HEK293 (cell line): ENCODE data around the gene FSCN2.

ENCODE experiments used
- CTCF ChIA-PET: fragments of 350-600 bp; formaldehyde crosslinking; extraction: SDS; loops from one replicate; lab custom pipeline; 2021; ENCODE audit warnings: antibody characterized with exemption; lab: Yijun Ruan, JAX
- POLR2A ChIA-PET: fragments of 300-600 bp; formaldehyde crosslinking; extraction: SDS; loops from one replicate; lab custom pipeline; 2020; ENCODE audit warnings: antibody characterized with exemption, inconsistent platforms; lab: Yijun Ruan, JAX
- H3K27ac ChIP-seq: fragments of 200-500 bp; sonication (Bioruptor generic); 2 replicates; pipeline ENCODE4 v1.5.1; 2014; ENCODE audit warnings: low read depth, low read length, control low read depth, inconsistent platforms; ENCODE audit errors: extremely low read depth
- H3K36me3 ChIP-seq, 2 experiments: fragments of 200-500 bp in 1 of 2; sonication (Bioruptor generic) in 1 of 2; 1 replicate in 1 of 2; 2 replicates in 1 of 2; pipeline ENCODE4 v1.5.1; 2014 to 2017; ENCODE audit warnings: inconsistent platforms in 2 of 2, low read length in 2 of 2; ENCODE audit not compliant: control insufficient read depth in 2 of 2, insufficient read depth in 1 of 2
- H3K4me1 ChIP-seq: fragments of 200-500 bp; sonication (Bioruptor generic); 2 replicates; pipeline ENCODE4 v1.5.1; 2014; ENCODE audit warnings: mild to moderate bottlenecking, low read length, inconsistent platforms; ENCODE audit not compliant: control insufficient read depth, insufficient read depth
- H3K4me3 ChIP-seq: 2 replicates; pipeline ENCODE4 v1.5.1; 2011; ENCODE audit warnings: low read depth, mild to moderate bottlenecking, control low read depth, low read length, moderate library complexity
- H3K9me3 ChIP-seq: fragments of 200-500 bp; sonication (Bioruptor generic); 2 replicates; pipeline ENCODE4 v1.5.1; 2014; ENCODE audit warnings: low read depth, low read length, inconsistent platforms; ENCODE audit not compliant: control insufficient read depth, insufficient read depth
- FEZF1 ChIP-seq: fragments of 450-650 bp; formaldehyde crosslinking; IDR thresholded peaks from 2 replicates; pipeline ENCODE4 v1.5.1; 2016; ENCODE audit warnings: missing biosample characterization, missing genetic modification characterization
- KLF16 ChIP-seq: fragments of 450-650 bp; formaldehyde crosslinking; IDR thresholded peaks from 2 replicates; pipeline ENCODE4 v1.5.1; 2017; ENCODE audit warnings: missing biosample characterization, missing genetic modification characterization
- KLF8 ChIP-seq: fragments of 450-650 bp; formaldehyde crosslinking; IDR thresholded peaks from 2 replicates; pipeline ENCODE4 v1.5.1; 2016; ENCODE audit warnings: missing biosample characterization, missing genetic modification characterization
- PRDM2 ChIP-seq: fragments of 450-650 bp; formaldehyde crosslinking; IDR thresholded peaks from 2 replicates; pipeline ENCODE4 v1.5.1; 2016; ENCODE audit warnings: missing biosample characterization, missing genetic modification characterization, borderline replicate concordance
- SCRT1 ChIP-seq: fragments of 450-650 bp; formaldehyde crosslinking; IDR thresholded peaks from 2 replicates; pipeline ENCODE4 v1.5.1; 2016; ENCODE audit warnings: missing biosample characterization, missing genetic modification characterization, borderline replicate concordance
- SP7 ChIP-seq: fragments of 450-650 bp; formaldehyde crosslinking; IDR thresholded peaks from 2 replicates; pipeline ENCODE4 v1.5.1; 2016; ENCODE audit warnings: missing biosample characterization, missing genetic modification characterization
- ZBTB21 ChIP-seq: fragments of 450-650 bp; formaldehyde crosslinking; IDR thresholded peaks from 2 replicates; pipeline ENCODE4 v1.5.1; 2017; ENCODE audit warnings: missing biosample characterization, missing genetic modification characterization
- ZBTB7A ChIP-seq: fragments of 450-650 bp; formaldehyde crosslinking; IDR thresholded peaks from 2 replicates; pipeline ENCODE4 v1.5.1; 2016; ENCODE audit warnings: low read depth, missing biosample characterization, missing genetic modification characterization
- ZBTB8A ChIP-seq: fragments of 450-650 bp; formaldehyde crosslinking; IDR thresholded peaks from 2 replicates; pipeline ENCODE4 v1.5.1; 2016; ENCODE audit warnings: missing biosample characterization, missing genetic modification characterization
- ZNF146 ChIP-seq: fragments of 450-650 bp; formaldehyde crosslinking; IDR thresholded peaks from 2 replicates; pipeline ENCODE4 v1.5.1; 2016; ENCODE audit warnings: missing biosample characterization, missing genetic modification characterization
- ZNF148 ChIP-seq: fragments of 450-650 bp; formaldehyde crosslinking; IDR thresholded peaks from 2 replicates; pipeline ENCODE4 v1.5.0; 2017; ENCODE audit warnings: missing biosample characterization, missing genetic modification characterization, borderline replicate concordance
- ZNF302 ChIP-seq: fragments of 450-650 bp; formaldehyde crosslinking; IDR thresholded peaks from 2 replicates; pipeline ENCODE4 v1.5.1; 2016; ENCODE audit warnings: missing biosample characterization, missing genetic modification characterization, low read depth
- ZNF354C ChIP-seq: fragments of 450-650 bp; formaldehyde crosslinking; IDR thresholded peaks from 2 replicates; pipeline ENCODE4 v1.5.1; 2016; ENCODE audit warnings: missing biosample characterization, missing genetic modification characterization, low read depth, borderline replicate concordance
- ZNF366 ChIP-seq: fragments of 450-650 bp; formaldehyde crosslinking; conservative IDR thresholded peaks from 2 replicates; pipeline ENCODE4 v1.5.1; 2016; ENCODE audit warnings: missing biosample characterization, missing genetic modification characterization
- ZSCAN30 ChIP-seq: fragments of 450-650 bp; IDR thresholded peaks from 2 replicates; pipeline ENCODE4 v1.5.1; 2018; ENCODE audit warnings: missing biosample characterization, mild to moderate bottlenecking, missing genetic modification characterization, moderate library complexity
- TF ChIP-seq, protein P1 (sequence below): fragments of 450-650 bp; formaldehyde crosslinking; IDR thresholded peaks from 2 replicates; pipeline ENCODE4 v1.5.1; 2017; ENCODE audit warnings: missing biosample characterization, mild to moderate bottlenecking, missing genetic modification characterization, moderate library complexity

The FSCN2 gene

GRCh38 chr17:81566461-81567126, 38.4 kb downstream of the FSCN2 start (continued):
- TF ChIP-seq PRDM2 (tag by site-specific recombination) (no peak), ZNF354C (tag by site-specific recombination) (no peak), ZNF148 (tag by site-specific recombination) (no peak), SP7 (peak; percentile 51; the same call in 1 of the 2 replicates), ZBTB7A (tag by site-specific recombination) (no peak), ZNF302 (tag by site-specific recombination) (no peak), ZSCAN30 (tag by site-specific recombination) (0 out of 2 replicates have a peak, but pooled peaks have one; percentile 50), FEZF1 (peak; percentile 66), KLF8 (tag by site-specific recombination) (no peak), KLF16 (tag by site-specific recombination) (no peak), ZNF146 (no peak), ZBTB8A (tag by site-specific recombination) (peak; percentile 24; the same call in 1 of the 2 replicates)
- TF ChIP-seq, protein P1, sequence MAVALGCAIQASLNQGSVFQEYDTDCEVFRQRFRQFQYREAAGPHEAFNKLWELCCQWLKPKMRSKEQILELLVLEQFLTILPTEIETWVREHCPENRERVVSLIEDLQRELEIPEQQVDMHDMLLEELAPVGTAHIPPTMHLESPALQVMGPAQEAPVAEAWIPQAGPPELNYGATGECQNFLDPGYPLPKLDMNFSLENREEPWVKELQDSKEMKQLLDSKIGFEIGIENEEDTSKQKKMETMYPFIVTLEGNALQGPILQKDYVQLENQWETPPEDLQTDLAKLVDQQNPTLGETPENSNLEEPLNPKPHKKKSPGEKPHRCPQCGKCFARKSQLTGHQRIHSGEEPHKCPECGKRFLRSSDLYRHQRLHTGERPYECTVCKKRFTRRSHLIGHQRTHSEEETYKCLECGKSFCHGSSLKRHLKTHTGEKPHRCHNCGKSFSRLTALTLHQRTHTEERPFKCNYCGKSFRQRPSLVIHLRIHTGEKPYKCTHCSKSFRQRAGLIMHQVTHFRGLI: no peak

- 0 out of 2 replicates have a peak, but pooled peaks have one; percentile 17 for TF ChIP-seq SCRT1 (tag by site-specific recombination)
- no peak for TF ChIP-seq ZBTB21
- 0 out of 2 replicates have a peak, but pooled peaks have one; percentile 8 for TF ChIP-seq ZNF366 (tag by site-specific recombination)
- peak overlapping the region; percentile 88 for H3K27ac ChIP-seq
- ChIA-PET POLR2A (interaction anchor here (0.6 to 2.0 kb wide), 11 partner anchors 10 to 278 kb away, joined by 3 to 16 read pairs (median 4); partner anchors contain the start of genes ACTG1, ARL16, BAHCC1 and FAAP100), CTCF (interaction anchor here (1.1 to 7.8 kb wide), 6 partner anchors 9 to 314 kb away, joined by 3 to 69 read pairs (median 4); partner anchors contain the start of gene FAAP100)
- H3K4me3 ChIP-seq: no peak overlapping the region
- no peaks in the 10 kb centered on the region for H3K9me3 ChIP-seq
- peaks cover 23% of the 10 kb centered on the region for H3K4me1 ChIP-seq
- H3K36me3 ChIP-seq: peaks cover 46 to 98% of the 10 kb centered on the region in 2 experiments
These were observed 39.0 kb downstream of the FSCN2 start for GRCh38 chr17:81567191-81567590.
